ENCODE measurements around the gene PDE7B. TPM values are rescaled to one million over a fixed set of nuclear protein-coding genes. Genes with fewer than 3 reads are reported as not detected.

Gene PDE7B
- polyA plus RNA-seq, 1 donor (not counting 4 experiments of a cell fraction or from before 2014, with no cell fraction given), result 0.01 TPM

DNA sequence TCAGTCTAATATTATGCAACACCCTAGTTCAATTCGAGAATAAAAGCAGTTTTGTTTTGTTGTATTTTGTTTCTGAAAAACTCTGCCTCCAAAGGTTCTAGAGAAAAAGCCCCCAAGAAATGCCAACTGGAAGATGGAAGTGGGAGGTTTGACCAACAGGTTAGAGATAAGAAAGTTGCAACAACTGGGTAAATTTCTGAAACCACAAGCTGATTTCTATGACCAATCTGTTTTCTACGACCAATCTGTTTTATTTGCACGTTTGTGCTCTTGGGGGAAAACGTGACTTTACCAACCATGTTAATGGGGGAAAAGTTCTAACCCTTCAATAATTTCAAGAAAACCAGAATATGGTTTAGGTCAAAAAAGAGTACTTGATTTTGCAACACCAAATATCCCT lies 173.2 kb downstream of the PDE7B start:
- H3K79me2 ChIP-seq (ENCODE audit: control insufficient read depth, insufficient read depth, low read length), result no peaks in the 10 kb centered on the region
- H3K27me3 ChIP-seq (ENCODE audit: control insufficient read depth, extremely low read depth, insufficient read depth, low read length), result no peaks in the 10 kb centered on the region
- no peak for FAIRE-seq
- DNase-seq (ENCODE audit: low read depth, low spot score), result no peak
- H3K27ac ChIP-seq (ENCODE audit: control insufficient read depth, insufficient read depth, low read length), result no peak overlapping the region
- no peaks in the 10 kb centered on the region for H3K36me3 ChIP-seq (ENCODE audit: control insufficient read depth in 2 of 2, extremely low read depth in 1 of 2, insufficient read depth in 2 of 2, low read length in 2 of 2)
- H3K4me1 ChIP-seq (ENCODE audit: control insufficient read depth, extremely low read depth, insufficient read depth, low read length), result no peaks in the 10 kb centered on the region
- H4K20me1 ChIP-seq (ENCODE audit: control insufficient read depth, extremely low read depth, insufficient read depth, low read length), result no peaks in the 10 kb centered on the region
- dilution Hi-C loops (cut with MboI; ENCODE audit: extremely low pct_ligation_motif_present, low sequenced_read_pairs), result no loop called here
- no peak overlapping the region for H3K4me3 ChIP-seq (ENCODE audit: control insufficient read depth in 2 of 3, extremely low read depth in 1 of 3, insufficient read depth in 2 of 3, low read depth in 1 of 3, low read length in 3 of 3)
- no peak for TF ChIP-seq EZH2 (IDR thresholded peaks at IDR 0.05; ENCODE audit: low read length)
- H3K9ac ChIP-seq (ENCODE audit: control insufficient read depth, extremely low read depth, insufficient read depth, low read length), result no peak overlapping the region
- H3K9me1 ChIP-seq (ENCODE audit: control insufficient read depth, extremely low read depth, insufficient read depth, low read length), result no peaks in the 10 kb centered on the region
- no peaks in the 10 kb centered on the region for H3K9me3 ChIP-seq (ENCODE audit: control insufficient read depth, low read depth, low read length)
- H2AFZ ChIP-seq (ENCODE audit: control insufficient read depth, low read length), result no peak overlapping the region
- no peak overlapping the region for H3K4me2 ChIP-seq (ENCODE audit: control insufficient read depth, extremely low read depth, insufficient read depth, low read depth, low read length)

DNA sequence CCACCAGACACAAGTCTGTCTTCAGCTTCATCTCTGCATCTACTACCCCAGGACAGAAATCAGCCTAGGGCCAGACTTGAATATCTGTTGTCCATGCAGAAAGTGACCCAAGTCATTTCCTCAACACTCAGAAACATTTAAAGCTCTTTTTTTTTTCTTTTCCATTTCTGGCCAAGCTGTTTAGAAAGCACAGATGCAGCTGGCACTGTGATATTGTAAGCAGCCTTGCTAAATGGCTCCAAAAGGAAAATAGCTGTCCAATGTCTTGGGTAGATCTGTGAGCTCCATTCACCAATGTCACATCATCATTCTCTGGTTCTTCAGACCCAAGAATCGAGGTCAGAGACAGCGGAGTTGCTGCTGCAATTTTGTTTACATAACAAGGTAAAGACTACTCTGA lies 174.2 kb downstream of the PDE7B start:
- no peaks in the 10 kb centered on the region for H3K4me1 ChIP-seq (ENCODE audit: control insufficient read depth, extremely low read depth, insufficient read depth, low read length)
- no peaks in the 10 kb centered on the region for H3K9me1 ChIP-seq (ENCODE audit: control insufficient read depth, extremely low read depth, insufficient read depth, low read length)
- FAIRE-seq (no peak), DNase-seq (ENCODE audit: low read depth, low spot score) (no peak)
- H3K4me3 ChIP-seq (ENCODE audit: control insufficient read depth in 2 of 3, extremely low read depth in 1 of 3, insufficient read depth in 2 of 3, low read depth in 1 of 3, low read length in 3 of 3), result no peak overlapping the region
- H3K9ac ChIP-seq (ENCODE audit: control insufficient read depth, extremely low read depth, insufficient read depth, low read length), result no peak overlapping the region
- dilution Hi-C loops (cut with MboI; ENCODE audit: extremely low pct_ligation_motif_present, low sequenced_read_pairs), result no loop called here
- H3K9me3 ChIP-seq (ENCODE audit: control insufficient read depth, low read depth, low read length), result no peaks in the 10 kb centered on the region
- no peak overlapping the region for H3K27ac ChIP-seq (ENCODE audit: control insufficient read depth, insufficient read depth, low read length)
- H4K20me1 ChIP-seq (ENCODE audit: control insufficient read depth, extremely low read depth, insufficient read depth, low read length), result no peaks in the 10 kb centered on the region
- no peak overlapping the region for H2AFZ ChIP-seq (ENCODE audit: control insufficient read depth, low read length)
- H3K27me3 ChIP-seq (ENCODE audit: control insufficient read depth, extremely low read depth, insufficient read depth, low read length), result no peaks in the 10 kb centered on the region
- H3K79me2 ChIP-seq (ENCODE audit: control insufficient read depth, insufficient read depth, low read length), result no peaks in the 10 kb centered on the region
- TF ChIP-seq, protein P1, sequence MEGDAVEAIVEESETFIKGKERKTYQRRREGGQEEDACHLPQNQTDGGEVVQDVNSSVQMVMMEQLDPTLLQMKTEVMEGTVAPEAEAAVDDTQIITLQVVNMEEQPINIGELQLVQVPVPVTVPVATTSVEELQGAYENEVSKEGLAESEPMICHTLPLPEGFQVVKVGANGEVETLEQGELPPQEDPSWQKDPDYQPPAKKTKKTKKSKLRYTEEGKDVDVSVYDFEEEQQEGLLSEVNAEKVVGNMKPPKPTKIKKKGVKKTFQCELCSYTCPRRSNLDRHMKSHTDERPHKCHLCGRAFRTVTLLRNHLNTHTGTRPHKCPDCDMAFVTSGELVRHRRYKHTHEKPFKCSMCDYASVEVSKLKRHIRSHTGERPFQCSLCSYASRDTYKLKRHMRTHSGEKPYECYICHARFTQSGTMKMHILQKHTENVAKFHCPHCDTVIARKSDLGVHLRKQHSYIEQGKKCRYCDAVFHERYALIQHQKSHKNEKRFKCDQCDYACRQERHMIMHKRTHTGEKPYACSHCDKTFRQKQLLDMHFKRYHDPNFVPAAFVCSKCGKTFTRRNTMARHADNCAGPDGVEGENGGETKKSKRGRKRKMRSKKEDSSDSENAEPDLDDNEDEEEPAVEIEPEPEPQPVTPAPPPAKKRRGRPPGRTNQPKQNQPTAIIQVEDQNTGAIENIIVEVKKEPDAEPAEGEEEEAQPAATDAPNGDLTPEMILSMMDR (optimal IDR thresholded peaks at IDR 0.05 in 1 of 3, IDR thresholded peaks at IDR 0.05 in 1 of 3, conservative IDR thresholded peaks at IDR 0.05 in 1 of 3; ENCODE audit: extremely low read depth in 1 of 3, insufficient read depth in 2 of 3, low read length in 3 of 3), result no peak
- no peak for TF ChIP-seq EZH2 (IDR thresholded peaks at IDR 0.05; ENCODE audit: low read length)
- no peaks in the 10 kb centered on the region for H3K36me3 ChIP-seq (ENCODE audit: control insufficient read depth in 2 of 2, extremely low read depth in 1 of 2, insufficient read depth in 2 of 2, low read length in 2 of 2)
- no peak overlapping the region for H3K4me2 ChIP-seq (ENCODE audit: control insufficient read depth, extremely low read depth, insufficient read depth, low read depth, low read length)

DNA sequence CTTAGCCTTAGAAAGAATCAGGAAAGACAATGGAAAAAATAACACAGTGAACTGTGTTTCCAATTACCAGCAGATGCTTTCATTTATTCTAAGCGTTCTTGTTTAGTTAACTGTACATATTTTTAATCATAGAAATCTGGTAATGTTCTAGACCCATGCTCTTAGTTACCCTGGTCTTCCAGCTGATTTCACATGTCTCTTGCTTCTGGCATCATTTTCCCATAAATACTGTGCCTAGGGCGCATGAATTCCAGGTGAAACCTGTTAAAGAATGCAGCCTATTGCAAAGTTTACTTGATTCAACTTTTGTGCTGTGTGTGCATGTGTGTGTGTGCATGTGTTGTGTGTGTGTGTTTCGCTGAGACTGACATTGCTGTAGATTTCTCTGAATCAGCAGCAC lies 178.6 kb downstream of the PDE7B start:
- H3K4me2 ChIP-seq (ENCODE audit: control insufficient read depth, extremely low read depth, insufficient read depth, low read depth, low read length), result no peak overlapping the region
- dilution Hi-C loops (cut with MboI; ENCODE audit: extremely low pct_ligation_motif_present, low sequenced_read_pairs), result no loop called here
- H3K27me3 ChIP-seq (ENCODE audit: control insufficient read depth, extremely low read depth, insufficient read depth, low read length), result no peaks in the 10 kb centered on the region
- no peaks in the 10 kb centered on the region for H4K20me1 ChIP-seq (ENCODE audit: control insufficient read depth, extremely low read depth, insufficient read depth, low read length)
- no peak overlapping the region for H3K4me3 ChIP-seq (ENCODE audit: control insufficient read depth in 2 of 3, extremely low read depth in 1 of 3, insufficient read depth in 2 of 3, low read depth in 1 of 3, low read length in 3 of 3)
- H3K9me3 ChIP-seq (ENCODE audit: control insufficient read depth, low read depth, low read length), result no peaks in the 10 kb centered on the region
- FAIRE-seq, result no peak
- H3K27ac ChIP-seq (ENCODE audit: control insufficient read depth, insufficient read depth, low read length), result no peak overlapping the region
- H3K36me3 ChIP-seq (ENCODE audit: control insufficient read depth in 2 of 2, extremely low read depth in 1 of 2, insufficient read depth in 2 of 2, low read length in 2 of 2), result no peaks in the 10 kb centered on the region
- no peak overlapping the region for H2AFZ ChIP-seq (ENCODE audit: control insufficient read depth, low read length)
- TF ChIP-seq, protein P1 (optimal IDR thresholded peaks at IDR 0.05 in 1 of 3, IDR thresholded peaks at IDR 0.05 in 1 of 3, conservative IDR thresholded peaks at IDR 0.05 in 1 of 3; ENCODE audit: extremely low read depth in 1 of 3, insufficient read depth in 2 of 3, low read length in 3 of 3), result no peak
- no peak for TF ChIP-seq EZH2 (IDR thresholded peaks at IDR 0.05; ENCODE audit: low read length)
- H3K9ac ChIP-seq (ENCODE audit: control insufficient read depth, extremely low read depth, insufficient read depth, low read length), result no peak overlapping the region
- DNase-seq (ENCODE audit: low read depth, low spot score), result no peak
- H3K9me1 ChIP-seq (ENCODE audit: control insufficient read depth, extremely low read depth, insufficient read depth, low read length), result no peaks in the 10 kb centered on the region
- no peaks in the 10 kb centered on the region for H3K79me2 ChIP-seq (ENCODE audit: control insufficient read depth, insufficient read depth, low read length)
- H3K4me1 ChIP-seq (ENCODE audit: control insufficient read depth, extremely low read depth, insufficient read depth, low read length), result no peaks in the 10 kb centered on the region
